ENCODE measurements around the gene CDCA5.

CDCA5 gene

GRCh38 chr11:65104628-65105027 lies 20.8 kb upstream of the CDCA5 start:
- DNase-seq, result no peak

- DNase-seq, result no peak
These were observed 19.6 kb upstream of the CDCA5 start for GRCh38 chr11:65103476-65103875.

DNA sequence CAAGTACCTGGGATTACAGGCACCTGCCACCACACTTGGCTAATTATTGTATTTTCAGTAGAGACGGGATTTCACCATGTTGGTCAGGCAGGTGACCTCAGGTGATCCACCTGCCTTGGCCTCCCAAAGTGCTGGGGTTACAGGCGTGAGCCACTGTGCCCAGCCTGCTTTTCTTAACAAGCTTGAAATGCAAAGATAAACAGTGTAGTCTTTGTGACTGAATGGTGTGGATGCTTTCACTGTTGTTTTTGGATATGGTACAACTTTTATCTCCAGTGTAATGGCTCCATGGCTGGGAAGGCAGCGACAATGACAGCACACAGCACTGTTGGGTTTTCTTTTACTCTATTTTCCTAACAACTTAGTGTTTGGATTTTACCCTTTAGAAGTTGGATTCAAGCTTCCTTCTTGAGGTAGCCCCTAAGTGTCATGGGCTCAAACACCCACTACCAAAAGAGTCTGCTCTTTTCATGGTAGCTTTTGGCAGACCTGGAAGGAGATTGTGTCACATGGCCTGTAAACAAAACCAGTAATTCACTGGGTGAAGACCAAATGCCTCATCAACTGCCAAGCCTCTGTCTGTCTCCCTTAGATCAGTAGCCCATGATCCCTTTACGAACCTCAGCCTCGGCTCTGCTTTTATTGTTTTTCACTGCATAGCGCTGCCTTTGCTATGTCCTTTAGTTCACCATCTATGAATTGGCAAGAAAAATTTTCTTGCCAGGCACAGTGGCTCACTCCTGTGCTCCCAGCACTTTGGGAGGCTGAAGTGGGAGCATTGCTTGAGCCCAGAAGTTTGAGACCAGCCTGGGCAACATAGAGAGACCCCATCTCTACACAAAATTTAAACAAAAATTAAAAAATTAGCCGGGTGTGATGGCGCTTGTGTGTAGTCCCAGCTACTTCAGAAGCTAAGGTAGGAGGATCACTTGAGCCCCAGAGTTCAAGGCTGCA lies 18.6 kb upstream of the CDCA5 start:
- DNase-seq, result no peak

DNA sequence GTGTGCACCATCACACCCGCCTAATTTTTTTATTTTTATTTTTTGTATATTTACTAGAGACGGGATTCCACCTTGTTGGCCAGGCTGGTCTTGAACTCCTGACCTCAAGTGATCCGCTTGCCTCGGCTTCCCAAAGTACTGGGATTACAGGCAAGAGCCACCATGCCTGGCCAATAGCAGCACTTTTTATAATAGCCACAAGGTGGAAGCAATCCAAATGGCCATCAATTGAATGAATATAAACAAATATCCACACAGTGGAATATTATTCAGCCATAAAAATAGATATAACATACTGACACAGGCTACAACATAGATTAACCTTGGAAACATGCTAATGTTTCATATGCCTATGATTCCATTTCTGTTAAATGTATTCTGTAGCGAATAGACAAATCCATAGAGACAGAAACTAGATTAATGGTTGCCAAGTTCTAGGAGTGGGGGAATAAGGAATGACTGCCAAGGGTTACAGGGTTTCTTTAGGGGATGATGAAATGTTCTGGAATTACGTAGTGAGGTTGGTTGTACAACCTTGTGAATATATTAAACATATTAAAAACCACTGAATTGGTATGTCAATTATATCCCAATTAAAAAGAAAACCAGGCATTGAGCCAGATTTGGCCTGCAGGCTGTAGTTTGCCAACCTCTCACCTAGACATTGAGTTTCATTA lies 17.0 kb upstream of the CDCA5 start:
- DNase-seq, result no peak

- no peak for DNase-seq
These were observed 13.1 kb upstream of the CDCA5 start for GRCh38 chr11:65096926-65097325.

DNA sequence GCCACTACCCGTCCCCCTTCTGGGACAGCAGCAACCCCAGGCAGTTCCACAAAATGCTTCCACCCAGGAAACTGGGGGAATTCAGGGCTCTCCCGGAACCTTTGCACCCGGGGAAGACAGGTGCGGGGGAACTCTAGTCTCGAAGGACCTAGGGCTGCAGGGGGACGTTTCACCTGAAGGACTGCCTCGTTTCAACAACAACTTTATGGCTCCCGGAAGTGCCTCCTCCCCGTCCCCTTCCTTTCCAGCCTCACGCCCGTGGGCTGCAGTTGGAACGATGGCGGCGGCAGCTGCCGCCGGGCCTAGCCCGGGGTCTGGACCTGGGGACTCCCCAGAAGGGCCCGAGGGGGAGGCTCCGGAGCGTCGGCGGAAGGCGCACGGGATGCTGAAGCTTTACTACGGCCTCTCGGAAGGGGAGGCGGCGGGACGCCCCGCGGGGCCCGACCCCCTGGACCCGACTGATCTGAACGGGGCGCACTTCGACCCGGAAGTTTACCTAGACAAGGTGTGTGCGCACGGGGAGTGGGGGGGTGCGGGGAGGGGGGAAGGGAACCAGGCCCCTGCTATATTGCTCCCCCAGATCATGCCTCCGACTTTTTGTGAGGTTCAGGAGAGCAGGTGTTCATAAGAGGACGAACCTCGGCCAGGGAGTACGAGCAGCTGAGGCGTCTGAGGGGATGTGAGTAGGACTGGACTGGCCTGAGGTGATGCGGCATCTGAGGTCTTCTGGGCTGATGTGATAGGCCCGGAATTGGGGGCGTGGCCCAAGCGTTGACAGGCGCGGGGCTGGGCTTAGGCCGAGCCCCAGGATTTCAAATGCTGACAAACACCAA lies 12.3 kb upstream of the CDCA5 start, which contains the start of gene VPS51:
Gene VPS51 (plus strand): TSS at position 241 of the 833 bp plus-strand sequence. CDS start 37 bp downstream, at position 278.
- DNase-seq, result peak; percentile 87

GRCh38 chr11:65095427-65095826 lies 11.6 kb upstream of the CDCA5 start:
- no peak for DNase-seq

- DNase-seq, result no peak
These were observed 6.8 kb upstream of the CDCA5 start for GRCh38 chr11:65090628-65091027.

DNA sequence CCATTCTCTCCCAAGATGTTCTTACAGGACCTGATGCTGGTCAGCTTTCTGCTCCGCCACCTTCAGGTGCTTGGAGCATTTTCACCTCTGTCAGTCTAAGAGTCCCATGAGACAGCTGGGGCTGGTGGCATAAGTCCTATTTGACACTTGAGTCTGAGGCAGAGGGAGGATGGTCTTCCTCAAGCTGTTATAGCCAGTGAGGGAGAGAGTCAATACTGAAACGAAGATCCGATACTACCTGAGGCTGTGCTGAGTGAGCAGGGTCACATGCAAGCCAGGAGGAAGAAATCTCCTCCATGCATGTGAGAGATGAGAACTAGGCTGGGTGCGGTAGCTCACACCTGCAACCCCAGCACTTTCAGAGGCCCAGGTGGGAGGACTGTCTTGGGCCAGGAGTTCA lies 5.8 kb upstream of the CDCA5 start:
- DNase-seq, result no peak

DNA sequence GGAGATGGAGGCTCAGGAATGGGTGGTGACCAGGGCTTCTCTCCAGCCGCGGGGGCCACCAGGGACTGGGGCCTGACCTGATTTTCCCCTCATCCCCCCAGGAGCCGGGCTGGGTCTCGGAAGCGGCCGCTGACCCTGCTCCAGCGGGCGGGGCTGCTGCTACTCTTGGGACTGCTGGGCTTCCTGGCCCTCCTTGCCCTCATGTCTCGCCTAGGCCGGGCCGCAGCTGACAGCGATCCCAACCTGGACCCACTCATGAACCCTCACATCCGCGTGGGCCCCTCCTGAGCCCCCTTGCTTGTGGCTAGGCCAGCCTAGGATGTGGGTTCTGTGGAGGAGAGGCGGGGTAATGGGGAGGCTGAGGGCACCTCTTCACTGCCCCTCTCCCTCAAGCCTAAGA lies 4.0 kb upstream of the CDCA5 start:
- DNase-seq, result no peak

- no peak for DNase-seq
These were observed 3.4 kb upstream of the CDCA5 start for GRCh38 chr11:65087216-65087615.

DNA sequence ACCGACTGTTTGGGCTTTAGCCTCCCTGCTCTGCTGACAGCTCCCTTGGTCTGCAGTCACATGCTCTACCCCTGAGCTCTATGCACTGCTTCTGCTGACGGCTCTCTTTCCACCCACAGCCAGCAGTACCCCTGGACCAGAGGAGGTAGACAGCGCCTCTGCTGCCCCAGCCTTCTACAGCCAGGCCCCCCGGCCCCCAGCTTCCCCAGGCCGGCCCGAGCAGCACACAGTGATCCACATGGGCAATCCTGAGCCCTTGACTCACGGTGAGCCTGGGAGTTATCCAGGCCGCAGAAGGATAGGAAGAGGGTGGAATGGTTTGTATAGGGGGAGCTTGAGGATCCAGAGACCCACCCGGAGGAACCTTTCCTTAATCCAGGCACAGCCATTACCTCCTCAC lies 3.0 kb upstream of the CDCA5 start:
- DNase-seq, result no peak

DNA sequence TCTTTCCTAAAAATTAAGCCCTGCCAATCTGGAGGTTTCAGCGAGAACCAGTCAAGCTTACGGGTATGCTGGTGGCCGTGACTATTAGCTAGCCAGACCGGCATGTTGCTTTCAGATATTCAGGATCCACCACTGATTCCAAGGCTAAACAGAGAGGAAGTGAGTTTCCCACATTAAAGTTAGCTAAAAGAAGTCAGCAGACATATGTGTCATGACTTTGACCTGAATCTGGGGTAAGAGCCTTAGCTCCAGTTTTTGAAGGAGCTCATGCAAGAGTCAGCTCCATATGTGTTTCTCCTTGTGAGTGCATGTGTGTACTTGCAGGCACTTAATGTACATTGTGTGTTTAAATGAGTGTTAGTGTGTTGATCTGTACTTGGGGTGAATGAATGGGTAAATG lies 1.6 kb upstream of the CDCA5 start:
- no peak for DNase-seq

GRCh38 chr11:65084598-65085375 lies 947 bp upstream of the CDCA5 start:
- DNase-seq, result no peak

DNA sequence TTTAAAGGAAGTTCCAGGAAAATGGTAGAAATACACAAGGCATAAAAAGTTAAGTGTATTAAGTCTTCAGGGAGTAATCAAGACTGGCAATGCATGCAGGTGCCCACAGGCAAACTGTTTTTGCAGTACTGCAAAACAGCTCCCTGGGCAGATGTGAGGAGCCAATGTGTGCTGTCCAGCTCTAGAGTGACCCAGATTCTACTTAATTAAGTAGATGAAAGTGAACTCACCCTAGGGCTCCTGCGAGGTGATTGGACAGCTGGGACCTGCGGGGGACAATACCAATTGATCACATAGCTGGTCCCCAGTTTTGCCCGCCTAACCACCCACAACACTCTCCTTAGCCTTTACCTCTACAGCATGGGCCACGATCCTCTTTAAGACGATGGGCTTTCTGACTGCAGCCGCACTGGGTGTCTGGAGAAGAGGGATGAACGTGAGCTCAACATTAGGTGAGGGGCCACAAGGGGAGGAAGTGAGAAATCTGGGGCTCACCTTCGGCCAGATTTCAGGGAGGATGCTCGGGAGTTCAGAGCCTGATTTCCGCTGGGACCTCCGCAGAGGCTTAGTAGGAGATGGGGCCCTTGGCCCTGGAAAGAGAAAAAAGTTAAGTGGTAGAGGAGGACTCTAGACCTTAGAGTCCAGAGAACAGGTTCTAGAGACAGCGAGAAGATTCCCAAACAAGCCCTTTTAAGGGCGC lies 556 bp downstream of the CDCA5 start:
- no peak for DNase-seq

DNA sequence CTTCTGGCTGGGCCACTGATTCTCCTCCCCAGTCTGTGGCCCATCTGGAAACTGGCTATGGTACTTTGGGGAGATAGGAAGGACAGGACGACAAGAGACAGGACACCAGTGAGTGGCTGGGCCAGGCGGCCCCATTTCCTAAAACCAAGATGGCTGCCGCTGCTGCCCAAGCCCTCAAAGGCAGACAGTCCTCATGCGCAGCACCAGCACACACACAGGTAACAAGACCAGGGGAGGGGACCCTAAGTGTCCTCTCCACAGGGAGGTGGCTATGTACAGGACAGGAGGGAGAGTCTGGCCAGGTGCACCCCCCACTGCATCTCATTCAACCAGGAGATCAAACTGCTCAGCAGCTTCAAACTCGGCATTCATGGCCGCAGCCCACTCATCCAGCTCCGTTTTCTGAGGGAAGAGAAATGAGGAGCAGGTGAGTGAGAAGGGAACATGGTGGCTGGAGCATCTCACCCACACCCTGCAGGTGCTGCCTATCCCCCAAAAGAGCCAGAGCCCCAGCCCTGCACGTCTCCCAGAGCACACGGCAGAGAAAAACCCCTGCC lies 5.0 kb downstream of the CDCA5 start:
- no peak for DNase-seq

DNA sequence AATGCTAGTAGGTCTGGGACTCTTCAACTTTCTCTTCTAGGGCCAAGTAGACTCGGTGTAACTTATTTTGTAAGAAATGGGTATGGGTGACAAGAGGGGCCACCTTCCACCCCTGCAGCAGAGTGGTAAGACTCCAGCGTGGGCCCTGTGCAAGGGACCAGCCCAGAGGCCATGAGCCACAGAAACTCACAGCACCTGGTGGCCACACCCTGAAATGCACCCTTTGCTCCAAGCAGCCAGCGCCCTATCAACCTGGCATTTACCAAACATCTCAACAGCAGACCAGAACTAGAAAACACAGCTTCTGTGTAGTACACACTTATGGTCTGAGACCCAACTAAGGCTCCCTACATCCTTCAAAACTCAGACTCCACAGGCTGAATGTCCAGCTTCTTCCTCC lies 5.7 kb downstream of the CDCA5 start:
- peak; percentile 68 for DNase-seq

DNA sequence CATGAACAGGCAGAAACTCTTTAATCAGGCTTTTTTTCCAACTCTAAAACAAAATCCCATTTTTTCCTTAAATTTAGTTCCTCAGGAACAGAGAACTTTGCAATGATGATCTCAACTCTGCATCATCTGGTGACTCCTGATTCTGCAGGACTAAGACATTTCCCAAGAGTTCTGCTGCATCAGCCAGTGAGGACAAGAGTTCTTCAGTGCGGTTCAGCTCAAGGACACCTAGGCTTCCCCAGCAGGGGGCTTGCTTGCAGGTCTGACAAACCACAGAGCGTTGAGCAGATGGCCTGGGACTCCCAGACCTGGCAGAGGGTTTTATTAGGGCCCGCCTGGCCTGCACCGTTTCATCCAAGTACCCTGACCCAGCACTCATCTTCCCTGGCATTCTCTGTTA lies 6.4 kb downstream of the CDCA5 start:
- DNase-seq, result no peak

GRCh38 chr11:65072631-65072966 lies 11.2 kb downstream of the CDCA5 start:
- no peak for DNase-seq

- DNase-seq, result no peak
These were observed 11.8 kb downstream of the CDCA5 start for GRCh38 chr11:65071907-65072630.

DNA sequence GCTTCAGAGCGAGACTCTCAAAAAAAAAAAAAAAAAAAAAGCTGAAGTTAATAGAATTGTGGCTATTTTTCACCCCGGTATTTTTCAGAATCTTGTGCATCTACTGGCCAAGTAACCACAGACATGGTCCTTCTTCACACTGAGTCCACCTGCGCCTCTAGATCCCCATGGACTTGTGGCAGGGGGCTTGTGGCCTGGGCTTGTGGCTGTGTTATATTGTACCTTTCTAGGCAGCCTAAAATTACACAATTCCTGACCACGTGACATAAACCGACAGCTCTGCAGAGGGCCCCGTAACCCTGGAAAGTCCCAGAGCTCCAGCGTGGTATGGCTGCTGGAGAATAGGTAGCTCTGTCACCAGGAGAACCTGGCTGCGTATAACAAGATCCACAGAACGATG lies 14.6 kb downstream of the CDCA5 start:
- no peak for DNase-seq
